ENCODE results near the gene C17orf58. TPM values are rescaled to one million over a fixed set of nuclear protein-coding genes. Genes with fewer than 3 reads are reported as not detected.

C17orf58 gene
- total and polyA plus RNA-seq, 9 of the 15 experiments (the other 6 are each of a cell fraction or from before 2014, with no cell fraction given), result 8.6 to 37.4 (median 27.6) TPM

- TF ChIP-seq MGA (IDR thresholded peaks at IDR 0.05), result peak; percentile 56
- no peak for TF ChIP-seq ADNP (tag; IDR thresholded peaks at IDR 0.05)
- peak; percentile 40; the same call in 1 of the 2 replicates for TF ChIP-seq MYC (IDR thresholded peaks at IDR 0.05; ENCODE audit: low read depth, low read length)
- no peak for TF ChIP-seq MYC (CRISPR knock-in tag; IDR thresholded peaks at IDR 0.05; ENCODE audit: borderline replicate concordance, low read depth)
- no peak for TF ChIP-seq NEUROD1 (IDR thresholded peaks at IDR 0.05; ENCODE audit: borderline replicate concordance, low read depth, low read length, partially characterized antibody)
- TF ChIP-seq MTA3 (IDR thresholded peaks at IDR 0.05; ENCODE audit: borderline replicate concordance), result no peak
- no peak for TF ChIP-seq PML (IDR thresholded peaks at IDR 0.05; ENCODE audit: low read length)
- TF ChIP-seq RB1 (IDR thresholded peaks at IDR 0.05; ENCODE audit: low read depth), result no peak
- TF ChIP-seq ETV6 (IDR thresholded peaks at IDR 0.05; ENCODE audit: borderline replicate concordance in 1 of 2, low read depth in 2 of 2, low read length in 1 of 2), result 0 out of 4 replicates have a peak, but pooled peaks of 1 of the 2 experiments have one; percentile 8
- TF ChIP-seq ETV6 (CRISPR knock-in tag; IDR thresholded peaks at IDR 0.05; ENCODE audit: borderline replicate concordance), result no peak
- no peak for TF ChIP-seq CEBPG (CRISPR knock-in tag; IDR thresholded peaks at IDR 0.05)
- TF ChIP-seq CEBPG (tag; conservative IDR thresholded peaks at IDR 0.05 in 1 of 2, IDR thresholded peaks at IDR 0.05 in 1 of 2), result no peak
- no peak for TF ChIP-seq ZNF140 (CRISPR knock-in tag; IDR thresholded peaks at IDR 0.05)
- TF ChIP-seq KDM1A (IDR thresholded peaks at IDR 0.05), result 0 out of 4 replicates have a peak, but pooled peaks of 1 of the 2 experiments have one; percentile 3
Observed at GRCh38 chr17:67992548-67993152, 3.6 kb downstream of the C17orf58 start (continued).
